GM23338 (cell line): ENCODE measurements around the gene PAH. TPM values are rescaled to one million over a fixed set of nuclear protein-coding genes. Genes with fewer than 3 reads are reported as not detected.

ENCODE experiments used
- ATAC-seq: fragments of 200-7000 bp; cut with Tn5 transposase; 3 replicates; pipeline ENCODE4 v1.9.1; 2020
- DNase-seq: peaks from one replicate; pipeline ENCODE4 v3.0.0-alpha.2; 2015; ENCODE audit warnings: low spot score
- H2AFZ ChIP-seq: fragments of 200-600 bp; sonication (generic); 2 replicates; pipeline ENCODE4 v1.8.0; 2016; ENCODE audit warnings: antibody characterized with exemption, mild to moderate bottlenecking, moderate library complexity
- H3F3A ChIP-seq: fragments of 200-600 bp; sonication (generic); replicated peaks from 2 replicates; pipeline ENCODE4 v1.8.0; 2017; ENCODE audit warnings: antibody characterized with exemption, mixed run types, low read depth
- H3K27ac ChIP-seq: fragments of 200-600 bp; sonication (generic); 2 replicates; pipeline ENCODE4 v1.6.1; 2016; ENCODE audit warnings: low read depth
- H3K27me3 ChIP-seq: fragments of 200-600 bp; sonication (generic); 2 replicates; pipeline ENCODE4 v1.8.0; 2016; ENCODE audit warnings: mild to moderate bottlenecking, mixed run types, moderate library complexity; ENCODE audit not compliant: insufficient read depth
- H3K36me3 ChIP-seq: fragments of 200-600 bp; sonication (generic); 2 replicates; pipeline ENCODE4 v1.8.0; 2016; ENCODE audit warnings: mild to moderate bottlenecking; ENCODE audit not compliant: insufficient read depth
- H3K4me1 ChIP-seq: fragments of 200-600 bp; sonication (generic); 2 replicates; pipeline ENCODE4 v1.8.0; 2016; ENCODE audit warnings: mild to moderate bottlenecking, moderate library complexity; ENCODE audit not compliant: insufficient read depth
- H3K4me2 ChIP-seq: fragments of 200-600 bp; sonication (generic); 2 replicates; pipeline ENCODE4 v1.7.1; 2017; ENCODE audit warnings: mixed run types
- H3K4me3 ChIP-seq: fragments of 200-600 bp; sonication (generic); 2 replicates; pipeline ENCODE4 v1.6.1; 2016; ENCODE audit warnings: mixed run types
- H3K79me2 ChIP-seq: fragments of 200-600 bp; sonication (generic); replicated peaks from 2 replicates; pipeline ENCODE4 v1.8.0; 2017; ENCODE audit warnings: mild to moderate bottlenecking; ENCODE audit not compliant: insufficient read depth
- H3K9me2 ChIP-seq: fragments of 200-600 bp; sonication (generic); 2 replicates; pipeline ENCODE4 v1.8.0; 2017; ENCODE audit not compliant: insufficient read depth
- H4K20me1 ChIP-seq: fragments of 200-600 bp; sonication (generic); replicated peaks from 2 replicates; pipeline ENCODE4 v1.8.0; 2017; ENCODE audit warnings: mild to moderate bottlenecking; ENCODE audit not compliant: insufficient read depth
- H3K27ac Mint-ChIP-seq: 2 replicates; pipeline ENCODE4 v1.8.0; 2020; ENCODE audit warnings: inconsistent platforms, mild to moderate bottlenecking, moderate library complexity, mixed read lengths
- H3K27me3 Mint-ChIP-seq: 3 replicates; pipeline ENCODE4 v1.8.0; 2022; ENCODE audit warnings: low read depth, mild to moderate bottlenecking, moderate library complexity, mixed read lengths, inconsistent platforms; ENCODE audit not compliant: insufficient read depth, poor library complexity
- H3K36me3 Mint-ChIP-seq: 3 replicates; pipeline ENCODE4 v1.8.0; 2021; ENCODE audit warnings: low read depth, mild to moderate bottlenecking, inconsistent platforms, moderate library complexity, mixed read lengths
- H3K4me1 Mint-ChIP-seq: 3 replicates; pipeline ENCODE4 v1.8.0; 2020; ENCODE audit warnings: mild to moderate bottlenecking, inconsistent platforms, mixed read lengths
- H3K4me3 Mint-ChIP-seq: 3 replicates; pipeline ENCODE4 v1.8.0; 2021; ENCODE audit warnings: moderate library complexity, mild to moderate bottlenecking, inconsistent platforms, mixed read lengths
- H3K9me3 Mint-ChIP-seq: 3 replicates; pipeline ENCODE4 v1.8.0; 2020; ENCODE audit warnings: moderate library complexity, mild to moderate bottlenecking, inconsistent platforms, mixed read lengths
- CREB1 ChIP-seq: fragments of 250-450 bp; sonication (Bioruptor Pico); IDR thresholded peaks from 2 replicates; pipeline ENCODE4 v1.5.0; 2020; ENCODE audit warnings: low read depth, mild to moderate bottlenecking, moderate library complexity
- EZH2 ChIP-seq: fragments of 200-600 bp; sonication (generic); IDR thresholded peaks from one replicate; pipeline ENCODE4 v1.8.0; 2017; ENCODE audit warnings: antibody characterized with exemption, mild to moderate bottlenecking, low read depth; ENCODE audit not compliant: unreplicated experiment
- EZH2phosphoT487 ChIP-seq: fragments of 200-600 bp; sonication (generic); IDR thresholded peaks from one replicate; pipeline ENCODE4 v1.8.1; 2018; ENCODE audit warnings: antibody characterized with exemption; ENCODE audit not compliant: unreplicated experiment
- JUNB ChIP-seq: IDR thresholded peaks from one replicate; pipeline ENCODE4 v1.6.1; 2016; ENCODE audit warnings: antibody characterized with exemption; ENCODE audit not compliant: unreplicated experiment
- NANOG ChIP-seq: IDR thresholded peaks from 2 replicates; pipeline ENCODE4 v1.6.1; 2016; ENCODE audit warnings: antibody characterized with exemption, borderline replicate concordance
- POLR2AphosphoS5 ChIP-seq: IDR thresholded peaks from 2 replicates; pipeline ENCODE4 v1.6.1; 2016; ENCODE audit warnings: antibody characterized with exemption, low read depth
- STAT1 ChIP-seq: IDR thresholded peaks from one replicate; pipeline ENCODE4 v1.6.1; 2016; ENCODE audit warnings: antibody characterized with exemption; ENCODE audit not compliant: unreplicated experiment
- ZNF114 ChIP-seq: fragments of 250-450 bp; sonication (Bioruptor Pico); IDR thresholded peaks from 2 replicates; pipeline ENCODE4 v1.5.0; 2020; ENCODE audit warnings: mild to moderate bottlenecking, moderate library complexity
- ZNF331 ChIP-seq: fragments of 250-450 bp; sonication (Bioruptor Pico); IDR thresholded peaks from 2 replicates; pipeline ENCODE4 v1.5.0; 2020; ENCODE audit warnings: low read depth, mild to moderate bottlenecking, moderate library complexity
- polyA plus RNA-seq: library from polyadenylated mRNA; unstranded; fragments of >200 nt; fragmentation: Nextera tagmentation; extraction: Ambion mirVana; gene quantifications from 2 replicates; pipeline ENCODE4 v1.2.1, GENCODE V29; 2016
- total RNA-seq: library from RNA; depleted of rRNA; stranded (reverse); fragments of >200 nt; shearing (Covaris generic); gene quantifications from 2 replicates; pipeline ENCODE4 v1.2.3, GENCODE V29; 2014
- TF ChIP-seq, protein P1 (sequence below): fragments of 250-450 bp; sonication (Bioruptor Pico); IDR thresholded peaks from 2 replicates; pipeline ENCODE4 v1.5.0; 2020; ENCODE audit warnings: mild to moderate bottlenecking, moderate library complexity
- TF ChIP-seq, protein P2 (sequence below): IDR thresholded peaks from 2 replicates; pipeline ENCODE4 v1.6.1; 2016; ENCODE audit warnings: antibody characterized with exemption
- TF ChIP-seq, protein P3 (sequence below): IDR thresholded peaks from one replicate; pipeline ENCODE4 v1.6.1; 2018; ENCODE audit warnings: antibody characterized with exemption; ENCODE audit not compliant: unreplicated experiment
- TF ChIP-seq, protein P4 (sequence below), 2 experiments: fragments of 200-600 bp in 1 of 2; sonication (generic) in 1 of 2; conservative IDR thresholded peaks; 2 replicates each; pipeline versions ENCODE4 v1.5.1 to v1.6.1; 2016 to 2017; ENCODE audit warnings: antibody characterized with exemption in 2 of 2, low read depth in 2 of 2, mild to moderate bottlenecking in 2 of 2, moderate library complexity in 1 of 2

Gene PAH
- total and polyA plus RNA-seq, 2 experiments from 2014 or later = 3.7 to 4.8 TPM

DNA sequence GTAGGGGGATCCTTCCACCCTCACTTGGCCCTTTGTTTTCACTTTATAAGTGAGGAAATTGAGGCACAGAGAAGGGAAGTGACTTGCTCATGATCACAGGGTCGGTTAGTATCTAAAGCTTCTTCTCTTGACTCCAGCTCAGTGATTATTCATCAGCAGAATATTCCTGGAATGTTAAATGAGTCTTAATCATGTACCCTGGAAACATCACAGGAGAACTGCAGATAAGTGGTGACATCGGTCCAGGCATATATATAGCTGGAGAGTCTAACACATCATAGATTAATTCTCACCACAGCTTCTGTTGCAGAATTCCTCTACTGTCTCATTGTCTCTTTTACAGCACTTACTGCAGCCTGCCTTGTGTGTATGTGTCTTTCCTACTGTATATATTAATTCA, 69.9 kb downstream of the PAH start:
- Histone ChIP-seq H3K36me3 (no peaks in the 10 kb centered on the region), H3K79me2 (no peaks in the 10 kb centered on the region), H3K4me1 (no peaks in the 10 kb centered on the region), H3K27me3 (no peaks in the 10 kb centered on the region), H3F3A (no peaks in the 10 kb centered on the region), H2AFZ (no peak overlapping the region), H3K4me2 (no peak overlapping the region), H3K9me2 (peaks cover 6% of the 10 kb centered on the region; the same call in 1 of the 2 replicates), H3K4me3 (no peak overlapping the region), H3K27ac (no peak overlapping the region), H4K20me1 (no peaks in the 10 kb centered on the region)
- ATAC-seq = no peak
- Mint-ChIP-seq H3K36me3 (no peaks in the 10 kb centered on the region), H3K9me3 (no peaks in the 10 kb centered on the region), H3K4me3 (no peak overlapping the region), H3K4me1 (no peaks in the 10 kb centered on the region), H3K27ac (no peak overlapping the region), H3K27me3 (no peaks in the 10 kb centered on the region)
- TF ChIP-seq ZNF331 (CRISPR knock-in tag) (no peak), CREB1 (no peak), STAT1 (no peak), NANOG (no peak), EZH2phosphoT487 (no peak), EZH2 (no peak), POLR2AphosphoS5 (no peak), ZNF114 (CRISPR knock-in tag) (no peak), JUNB (no peak)
- TF ChIP-seq, protein P1, sequence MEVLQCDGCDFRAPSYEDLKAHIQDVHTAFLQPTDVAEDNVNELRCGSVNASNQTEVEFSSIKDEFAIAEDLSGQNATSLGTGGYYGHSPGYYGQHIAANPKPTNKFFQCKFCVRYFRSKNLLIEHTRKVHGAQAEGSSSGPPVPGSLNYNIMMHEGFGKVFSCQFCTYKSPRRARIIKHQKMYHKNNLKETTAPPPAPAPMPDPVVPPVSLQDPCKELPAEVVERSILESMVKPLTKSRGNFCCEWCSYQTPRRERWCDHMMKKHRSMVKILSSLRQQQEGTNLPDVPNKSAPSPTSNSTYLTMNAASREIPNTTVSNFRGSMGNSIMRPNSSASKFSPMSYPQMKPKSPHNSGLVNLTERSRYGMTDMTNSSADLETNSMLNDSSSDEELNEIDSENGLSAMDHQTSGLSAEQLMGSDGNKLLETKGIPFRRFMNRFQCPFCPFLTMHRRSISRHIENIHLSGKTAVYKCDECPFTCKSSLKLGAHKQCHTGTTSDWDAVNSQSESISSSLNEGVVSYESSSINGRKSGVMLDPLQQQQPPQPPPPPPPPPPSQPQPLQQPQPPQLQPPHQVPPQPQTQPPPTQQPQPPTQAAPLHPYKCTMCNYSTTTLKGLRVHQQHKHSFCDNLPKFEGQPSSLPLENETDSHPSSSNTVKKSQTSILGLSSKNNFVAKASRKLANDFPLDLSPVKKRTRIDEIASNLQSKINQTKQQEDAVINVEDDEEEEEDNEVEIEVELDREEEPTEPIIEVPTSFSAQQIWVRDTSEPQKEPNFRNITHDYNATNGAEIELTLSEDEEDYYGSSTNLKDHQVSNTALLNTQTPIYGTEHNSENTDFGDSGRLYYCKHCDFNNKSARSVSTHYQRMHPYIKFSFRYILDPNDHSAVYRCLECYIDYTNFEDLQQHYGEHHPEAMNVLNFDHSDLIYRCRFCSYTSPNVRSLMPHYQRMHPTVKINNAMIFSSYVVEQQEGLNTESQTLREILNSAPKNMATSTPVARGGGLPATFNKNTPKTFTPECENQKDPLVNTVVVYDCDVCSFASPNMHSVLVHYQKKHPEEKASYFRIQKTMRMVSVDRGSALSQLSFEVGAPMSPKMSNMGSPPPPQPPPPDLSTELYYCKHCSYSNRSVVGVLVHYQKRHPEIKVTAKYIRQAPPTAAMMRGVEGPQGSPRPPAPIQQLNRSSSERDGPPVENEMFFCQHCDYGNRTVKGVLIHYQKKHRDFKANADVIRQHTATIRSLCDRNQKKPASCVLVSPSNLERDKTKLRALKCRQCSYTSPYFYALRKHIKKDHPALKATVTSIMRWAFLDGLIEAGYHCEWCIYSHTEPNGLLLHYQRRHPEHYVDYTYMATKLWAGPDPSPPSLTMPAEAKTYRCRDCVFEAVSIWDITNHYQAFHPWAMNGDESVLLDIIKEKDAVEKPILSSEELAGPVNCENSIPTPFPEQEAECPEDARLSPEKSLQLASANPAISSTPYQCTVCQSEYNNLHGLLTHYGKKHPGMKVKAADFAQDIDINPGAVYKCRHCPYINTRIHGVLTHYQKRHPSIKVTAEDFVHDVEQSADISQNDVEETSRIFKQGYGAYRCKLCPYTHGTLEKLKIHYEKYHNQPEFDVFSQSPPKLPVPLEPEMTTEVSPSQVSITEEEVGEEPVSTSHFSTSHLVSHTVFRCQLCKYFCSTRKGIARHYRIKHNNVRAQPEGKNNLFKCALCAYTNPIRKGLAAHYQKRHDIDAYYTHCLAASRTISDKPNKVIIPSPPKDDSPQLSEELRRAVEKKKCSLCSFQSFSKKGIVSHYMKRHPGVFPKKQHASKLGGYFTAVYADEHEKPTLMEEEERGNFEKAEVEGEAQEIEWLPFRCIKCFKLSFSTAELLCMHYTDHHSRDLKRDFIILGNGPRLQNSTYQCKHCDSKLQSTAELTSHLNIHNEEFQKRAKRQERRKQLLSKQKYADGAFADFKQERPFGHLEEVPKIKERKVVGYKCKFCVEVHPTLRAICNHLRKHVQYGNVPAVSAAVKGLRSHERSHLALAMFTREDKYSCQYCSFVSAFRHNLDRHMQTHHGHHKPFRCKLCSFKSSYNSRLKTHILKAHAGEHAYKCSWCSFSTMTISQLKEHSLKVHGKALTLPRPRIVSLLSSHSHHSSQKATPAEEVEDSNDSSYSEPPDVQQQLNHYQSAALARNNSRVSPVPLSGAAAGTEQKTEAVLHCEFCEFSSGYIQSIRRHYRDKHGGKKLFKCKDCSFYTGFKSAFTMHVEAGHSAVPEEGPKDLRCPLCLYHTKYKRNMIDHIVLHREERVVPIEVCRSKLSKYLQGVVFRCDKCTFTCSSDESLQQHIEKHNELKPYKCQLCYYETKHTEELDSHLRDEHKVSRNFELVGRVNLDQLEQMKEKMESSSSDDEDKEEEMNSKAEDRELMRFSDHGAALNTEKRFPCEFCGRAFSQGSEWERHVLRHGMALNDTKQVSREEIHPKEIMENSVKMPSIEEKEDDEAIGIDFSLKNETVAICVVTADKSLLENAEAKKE (CRISPR knock-in tag) = no peak
- TF ChIP-seq, protein P2, sequence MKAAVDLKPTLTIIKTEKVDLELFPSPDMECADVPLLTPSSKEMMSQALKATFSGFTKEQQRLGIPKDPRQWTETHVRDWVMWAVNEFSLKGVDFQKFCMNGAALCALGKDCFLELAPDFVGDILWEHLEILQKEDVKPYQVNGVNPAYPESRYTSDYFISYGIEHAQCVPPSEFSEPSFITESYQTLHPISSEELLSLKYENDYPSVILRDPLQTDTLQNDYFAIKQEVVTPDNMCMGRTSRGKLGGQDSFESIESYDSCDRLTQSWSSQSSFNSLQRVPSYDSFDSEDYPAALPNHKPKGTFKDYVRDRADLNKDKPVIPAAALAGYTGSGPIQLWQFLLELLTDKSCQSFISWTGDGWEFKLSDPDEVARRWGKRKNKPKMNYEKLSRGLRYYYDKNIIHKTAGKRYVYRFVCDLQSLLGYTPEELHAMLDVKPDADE = no peak
- TF ChIP-seq, protein P3, sequence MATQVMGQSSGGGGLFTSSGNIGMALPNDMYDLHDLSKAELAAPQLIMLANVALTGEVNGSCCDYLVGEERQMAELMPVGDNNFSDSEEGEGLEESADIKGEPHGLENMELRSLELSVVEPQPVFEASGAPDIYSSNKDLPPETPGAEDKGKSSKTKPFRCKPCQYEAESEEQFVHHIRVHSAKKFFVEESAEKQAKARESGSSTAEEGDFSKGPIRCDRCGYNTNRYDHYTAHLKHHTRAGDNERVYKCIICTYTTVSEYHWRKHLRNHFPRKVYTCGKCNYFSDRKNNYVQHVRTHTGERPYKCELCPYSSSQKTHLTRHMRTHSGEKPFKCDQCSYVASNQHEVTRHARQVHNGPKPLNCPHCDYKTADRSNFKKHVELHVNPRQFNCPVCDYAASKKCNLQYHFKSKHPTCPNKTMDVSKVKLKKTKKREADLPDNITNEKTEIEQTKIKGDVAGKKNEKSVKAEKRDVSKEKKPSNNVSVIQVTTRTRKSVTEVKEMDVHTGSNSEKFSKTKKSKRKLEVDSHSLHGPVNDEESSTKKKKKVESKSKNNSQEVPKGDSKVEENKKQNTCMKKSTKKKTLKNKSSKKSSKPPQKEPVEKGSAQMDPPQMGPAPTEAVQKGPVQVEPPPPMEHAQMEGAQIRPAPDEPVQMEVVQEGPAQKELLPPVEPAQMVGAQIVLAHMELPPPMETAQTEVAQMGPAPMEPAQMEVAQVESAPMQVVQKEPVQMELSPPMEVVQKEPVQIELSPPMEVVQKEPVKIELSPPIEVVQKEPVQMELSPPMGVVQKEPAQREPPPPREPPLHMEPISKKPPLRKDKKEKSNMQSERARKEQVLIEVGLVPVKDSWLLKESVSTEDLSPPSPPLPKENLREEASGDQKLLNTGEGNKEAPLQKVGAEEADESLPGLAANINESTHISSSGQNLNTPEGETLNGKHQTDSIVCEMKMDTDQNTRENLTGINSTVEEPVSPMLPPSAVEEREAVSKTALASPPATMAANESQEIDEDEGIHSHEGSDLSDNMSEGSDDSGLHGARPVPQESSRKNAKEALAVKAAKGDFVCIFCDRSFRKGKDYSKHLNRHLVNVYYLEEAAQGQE = no peak
- TF ChIP-seq, protein P4, sequence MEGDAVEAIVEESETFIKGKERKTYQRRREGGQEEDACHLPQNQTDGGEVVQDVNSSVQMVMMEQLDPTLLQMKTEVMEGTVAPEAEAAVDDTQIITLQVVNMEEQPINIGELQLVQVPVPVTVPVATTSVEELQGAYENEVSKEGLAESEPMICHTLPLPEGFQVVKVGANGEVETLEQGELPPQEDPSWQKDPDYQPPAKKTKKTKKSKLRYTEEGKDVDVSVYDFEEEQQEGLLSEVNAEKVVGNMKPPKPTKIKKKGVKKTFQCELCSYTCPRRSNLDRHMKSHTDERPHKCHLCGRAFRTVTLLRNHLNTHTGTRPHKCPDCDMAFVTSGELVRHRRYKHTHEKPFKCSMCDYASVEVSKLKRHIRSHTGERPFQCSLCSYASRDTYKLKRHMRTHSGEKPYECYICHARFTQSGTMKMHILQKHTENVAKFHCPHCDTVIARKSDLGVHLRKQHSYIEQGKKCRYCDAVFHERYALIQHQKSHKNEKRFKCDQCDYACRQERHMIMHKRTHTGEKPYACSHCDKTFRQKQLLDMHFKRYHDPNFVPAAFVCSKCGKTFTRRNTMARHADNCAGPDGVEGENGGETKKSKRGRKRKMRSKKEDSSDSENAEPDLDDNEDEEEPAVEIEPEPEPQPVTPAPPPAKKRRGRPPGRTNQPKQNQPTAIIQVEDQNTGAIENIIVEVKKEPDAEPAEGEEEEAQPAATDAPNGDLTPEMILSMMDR (conservative IDR thresholded peaks at IDR 0.05; ENCODE audit: low read depth in 2 of 2) = no peak
- DNase-seq = no peak
